DMS79 treated with DMSO at 0.1 percent for 48 hours (cell line): ENCODE results near the gene B4GALT1.
"Not testable (repeated sequence)": the region's sequence is repeated elsewhere in the genome, so short reads cannot be mapped to it uniquely, and the experiment has no call there.

ENCODE experiments used
- DNase-seq: peaks from one replicate; lab custom pipeline; 2025; lab: John Stamatoyannopoulos, UW

Gene B4GALT1

GRCh38 chr9:33101104-33101951, 65.8 kb downstream of the B4GALT1 start:
- DNase-seq: no peak

DNA sequence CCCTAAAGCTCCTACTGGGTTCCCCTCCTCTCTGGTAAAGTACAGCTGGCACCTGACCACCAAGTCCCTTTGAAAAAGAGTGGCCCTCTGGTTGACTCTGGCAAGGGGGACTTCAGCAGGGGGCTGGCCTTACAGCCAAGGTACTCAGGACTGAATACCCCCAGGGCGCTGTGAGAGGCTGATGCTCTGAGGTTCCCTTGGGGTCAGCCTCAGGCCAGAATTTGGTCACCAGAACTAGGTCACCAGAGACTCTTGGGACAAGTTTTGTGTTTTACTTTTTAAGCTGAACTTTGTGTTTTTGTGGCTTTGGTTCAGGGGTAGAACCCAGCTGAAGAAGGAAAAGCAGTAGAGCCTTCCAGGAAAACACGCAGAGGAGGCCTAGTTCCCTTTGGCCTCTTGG, 67.4 kb downstream of the B4GALT1 start:
- no peak for DNase-seq

DNA sequence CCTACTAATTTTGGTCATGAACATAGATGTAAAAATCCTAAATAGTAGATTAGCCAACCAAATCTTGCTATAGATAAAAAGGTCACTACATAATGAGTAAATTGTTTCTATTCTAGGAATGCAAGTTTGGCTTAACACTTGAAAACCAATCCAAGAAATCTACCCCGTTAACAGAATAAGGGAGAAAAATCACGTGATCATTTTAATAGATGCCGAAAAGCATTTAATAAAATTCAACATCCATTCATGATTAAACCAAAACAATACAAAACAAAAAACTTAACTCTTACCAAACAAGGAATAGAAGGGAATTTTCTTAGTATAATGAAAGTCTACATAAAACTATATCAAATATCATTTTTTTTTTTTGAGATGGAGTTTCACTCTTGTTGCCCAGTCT, 69.9 kb downstream of the B4GALT1 start:
- no peak for DNase-seq

- DNase-seq: no peak
Observed at GRCh38 chr9:33092634-33093033, 74.5 kb downstream of the B4GALT1 start.

GRCh38 chr9:33085672-33086071, 81.5 kb downstream of the B4GALT1 start:
- not testable (repeated sequence) for DNase-seq

GRCh38 chr9:33082538-33083326, 84.4 kb downstream of the B4GALT1 start:
- no peak for DNase-seq

- no peak for DNase-seq
Observed at GRCh38 chr9:33082128-33082527, 85.0 kb downstream of the B4GALT1 start.

DNA sequence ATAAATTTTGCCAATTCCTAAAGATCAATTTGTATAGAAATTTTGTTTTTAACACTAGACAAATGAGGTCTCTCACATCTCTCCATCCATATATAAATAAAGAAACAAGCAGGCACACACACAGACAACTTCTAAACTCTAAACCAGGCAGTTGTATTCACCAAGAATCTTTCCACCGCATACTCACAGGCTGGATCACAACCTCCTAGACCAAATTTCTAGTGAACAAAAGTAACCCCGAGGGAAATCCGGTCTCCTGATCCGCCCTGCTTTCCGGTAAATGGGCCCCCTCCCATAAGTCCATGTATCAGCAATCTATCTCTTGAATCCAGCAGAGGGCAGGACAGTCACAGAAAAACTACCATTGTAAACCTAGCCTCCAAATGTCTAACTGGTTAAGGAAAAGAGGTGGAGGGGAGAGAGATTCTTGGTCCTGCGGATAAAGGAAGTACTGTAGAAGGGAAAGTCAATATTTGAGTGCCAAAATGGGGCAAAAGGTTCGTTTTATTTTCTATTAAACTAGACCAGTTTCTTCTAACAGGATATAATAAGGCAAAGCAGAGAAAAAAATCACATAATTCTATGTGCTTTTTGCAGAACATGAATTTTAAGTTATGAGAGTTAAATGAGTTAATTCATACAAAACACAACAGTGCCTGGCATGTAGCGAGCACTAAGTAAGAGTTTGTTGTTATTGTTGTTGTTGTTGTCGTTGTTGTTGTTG, 85.8 kb downstream of the B4GALT1 start:
- DNase-seq: peak; percentile 90

DNA sequence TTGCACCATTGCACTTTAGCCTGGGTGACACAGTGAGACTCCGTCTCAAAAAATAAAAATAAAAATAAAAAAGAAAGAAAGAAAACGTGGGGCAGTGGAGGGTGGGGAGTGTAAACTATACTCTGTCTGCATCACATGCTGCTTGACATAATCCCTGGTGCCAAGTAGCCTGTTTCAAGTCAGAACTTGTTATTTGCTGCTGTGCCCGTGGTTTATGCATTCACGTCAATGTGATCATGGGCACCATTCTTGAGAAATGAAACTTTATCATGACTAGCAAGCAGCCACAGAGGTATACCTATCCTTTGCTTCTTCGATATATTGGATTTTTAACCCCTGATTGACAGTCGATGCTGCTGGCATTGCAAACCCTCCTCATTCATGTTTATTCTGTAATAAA, 86.6 kb downstream of the B4GALT1 start:
- no peak for DNase-seq

GRCh38 chr9:33076046-33077004, 90.8 kb downstream of the B4GALT1 start, which contains the start of gene SMU1:
Gene SMU1, minus strand, starts transcription at chr9:33076674. Its CDS starts 66 bp downstream, at chr9:33076608.
- peak; percentile 97 for DNase-seq

DNA sequence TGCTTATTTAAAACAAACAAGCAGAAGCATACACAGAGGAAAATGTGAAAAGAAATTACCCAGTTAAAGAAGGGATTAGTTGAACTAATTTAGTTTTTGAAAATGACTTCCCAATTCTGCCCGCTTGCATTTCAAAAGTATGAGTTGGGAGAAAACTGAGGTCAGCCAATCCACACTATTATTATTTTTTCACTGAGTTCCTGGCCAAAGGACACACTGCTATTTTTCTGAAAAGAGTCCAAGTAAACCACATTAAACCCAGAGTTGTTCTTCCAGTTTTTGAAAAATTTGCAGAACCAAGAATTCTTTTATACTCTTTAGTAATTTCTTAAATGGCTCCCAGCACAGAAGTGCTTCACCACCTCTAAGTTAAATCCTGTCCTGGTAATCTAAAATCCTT, 98.1 kb downstream of the B4GALT1 start:
- DNase-seq: no peak

- DNase-seq: no peak
Observed at GRCh38 chr9:33065157-33066076, 101.7 kb downstream of the B4GALT1 start.
